ENCODE measurements around the gene DGKI.

DGKI gene

DNA sequence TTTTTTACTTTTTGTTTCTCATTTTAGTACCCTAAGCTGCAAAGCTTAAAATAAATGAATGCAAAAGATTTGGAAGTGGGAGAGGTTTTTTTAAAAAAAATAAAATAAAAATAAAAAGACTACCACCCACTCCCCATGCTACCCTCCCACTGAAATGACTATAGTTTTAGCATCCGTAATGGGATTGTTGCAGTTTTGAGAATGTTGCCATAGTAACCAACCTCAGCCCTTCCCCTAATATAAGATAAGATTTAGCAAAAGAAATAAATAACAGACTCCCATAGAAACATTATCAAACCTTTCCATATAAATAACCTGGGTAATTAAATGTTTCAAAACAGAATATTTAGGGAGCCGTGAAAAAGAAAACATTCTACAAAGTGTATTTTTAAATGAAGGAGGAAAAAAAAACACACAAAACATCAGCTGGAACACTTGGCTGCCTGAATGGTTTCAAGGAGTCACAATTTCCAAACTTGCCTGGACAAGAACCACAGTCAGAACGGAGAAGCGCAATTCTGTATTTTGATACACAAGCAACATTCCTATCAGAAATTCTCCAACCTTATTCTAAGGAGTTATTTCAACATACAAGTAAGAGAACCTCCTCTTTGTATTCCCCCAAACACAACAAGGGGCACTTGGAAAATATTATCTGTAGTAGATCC is 57.4 kb downstream of the DGKI start:
- no peak for DNase-seq (ENCODE audit: low read depth, low spot score)

DNA sequence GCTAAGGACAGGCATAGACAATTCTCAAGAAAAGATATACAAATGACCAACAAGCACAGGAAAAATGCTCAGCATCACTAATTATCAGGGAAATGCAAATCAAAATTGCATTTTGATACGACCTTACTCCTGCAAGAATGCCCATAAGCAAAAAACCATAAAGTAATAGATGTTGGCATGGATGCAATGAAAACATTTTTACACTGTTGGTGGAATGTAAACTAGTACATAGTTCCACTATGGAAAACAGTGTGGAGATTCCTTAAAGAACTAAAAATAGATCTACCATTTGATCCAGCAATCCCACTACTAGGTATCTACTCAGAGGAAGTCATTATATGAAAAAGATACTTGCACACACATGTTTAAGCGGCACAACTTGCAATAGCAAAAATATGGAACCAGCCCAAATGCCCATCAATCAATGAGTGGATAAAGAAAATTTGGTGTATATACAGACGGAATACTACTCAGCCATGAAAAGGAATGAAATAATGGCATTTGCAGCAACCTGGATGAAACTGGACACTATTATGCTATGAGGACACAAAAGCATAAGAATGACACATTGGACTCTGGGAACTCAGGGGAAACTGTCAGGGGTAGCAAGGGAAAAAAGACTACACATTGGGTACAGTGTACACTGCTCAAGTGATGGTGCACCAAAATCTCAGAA is 59.3 kb downstream of the DGKI start:
- no peak for DNase-seq (ENCODE audit: low read depth, low spot score)

DNA sequence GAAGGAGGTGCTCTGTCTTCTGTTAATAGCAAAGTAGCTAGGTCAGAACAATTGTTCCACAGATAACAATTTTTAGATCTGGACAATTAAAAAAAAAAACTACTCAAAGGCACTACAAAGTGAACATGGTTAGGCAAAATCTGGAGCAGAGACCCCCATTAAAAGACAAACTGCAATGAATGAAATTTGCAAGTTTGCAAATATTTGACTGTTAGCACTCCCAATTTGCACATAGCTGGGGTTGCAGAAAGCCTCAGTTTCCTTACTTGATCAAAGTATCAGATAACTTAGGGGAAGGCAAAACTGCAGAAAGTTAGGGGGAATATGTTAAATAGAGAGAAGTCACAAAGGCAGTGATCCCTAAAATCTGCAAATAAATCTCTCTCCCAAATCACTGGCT is 68.3 kb downstream of the DGKI start:
- DNase-seq (ENCODE audit: low read depth, low spot score), result no peak

DNA sequence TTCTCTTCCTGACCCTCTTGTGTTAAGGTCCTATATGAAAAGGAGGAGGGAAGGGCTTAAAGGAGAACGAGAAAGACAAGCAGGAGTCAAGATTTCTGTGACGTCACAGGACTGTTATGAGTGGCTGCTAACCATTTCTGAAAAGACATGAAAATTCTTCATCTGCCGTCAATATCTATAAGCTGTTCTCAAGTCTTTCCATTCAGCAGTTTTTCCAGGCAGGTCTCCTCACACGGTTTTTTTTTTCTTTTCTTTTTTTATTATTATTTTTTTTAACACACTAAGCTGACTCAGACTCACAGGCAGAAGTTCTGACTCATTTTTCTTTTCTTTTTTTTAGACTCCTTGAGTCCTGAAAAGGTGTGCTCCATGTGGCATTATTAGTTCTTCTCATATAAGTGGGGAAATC is 72.0 kb downstream of the DGKI start:
- no peak for DNase-seq (ENCODE audit: low read depth, low spot score)

DNA sequence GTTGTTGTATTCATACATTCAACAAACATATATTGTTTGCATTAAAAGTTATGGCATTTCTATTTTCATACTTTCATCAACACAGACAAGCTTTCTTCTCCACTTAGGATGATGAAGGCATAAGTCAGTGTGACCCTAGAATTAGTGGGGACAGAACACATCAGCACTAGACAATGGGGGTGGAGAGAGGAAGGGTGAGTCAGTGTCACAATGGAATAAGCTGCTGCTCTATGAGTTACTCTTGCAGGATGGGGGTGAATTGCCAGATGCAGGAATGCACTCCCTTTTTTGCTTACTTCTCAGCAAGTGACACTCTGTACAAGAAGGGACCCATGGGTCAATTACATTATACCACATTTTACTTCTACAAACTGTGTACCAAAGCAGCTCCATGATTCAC is 74.0 kb downstream of the DGKI start:
- DNase-seq (ENCODE audit: low read depth, low spot score), result no peak

DNA sequence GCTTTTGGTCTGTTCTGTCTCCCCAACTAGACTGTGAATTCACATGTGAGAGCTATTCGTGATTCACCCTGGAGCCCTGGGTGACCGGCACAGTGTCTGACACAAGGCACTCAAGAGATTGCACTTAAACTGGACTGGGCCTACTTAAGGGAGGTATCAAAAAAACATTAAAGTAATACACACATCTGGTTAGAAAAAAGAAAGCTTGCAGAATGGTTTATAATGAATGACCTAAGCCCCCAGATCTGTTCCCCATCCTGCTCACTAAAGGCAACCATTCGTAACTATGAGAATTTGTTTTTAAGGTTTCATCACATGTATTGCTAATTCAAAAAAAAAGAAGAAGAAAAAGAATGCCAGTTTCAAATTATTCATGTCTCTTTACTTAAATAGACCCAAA is 74.5 kb downstream of the DGKI start:
- DNase-seq (ENCODE audit: low read depth, low spot score), result no peak

DNA sequence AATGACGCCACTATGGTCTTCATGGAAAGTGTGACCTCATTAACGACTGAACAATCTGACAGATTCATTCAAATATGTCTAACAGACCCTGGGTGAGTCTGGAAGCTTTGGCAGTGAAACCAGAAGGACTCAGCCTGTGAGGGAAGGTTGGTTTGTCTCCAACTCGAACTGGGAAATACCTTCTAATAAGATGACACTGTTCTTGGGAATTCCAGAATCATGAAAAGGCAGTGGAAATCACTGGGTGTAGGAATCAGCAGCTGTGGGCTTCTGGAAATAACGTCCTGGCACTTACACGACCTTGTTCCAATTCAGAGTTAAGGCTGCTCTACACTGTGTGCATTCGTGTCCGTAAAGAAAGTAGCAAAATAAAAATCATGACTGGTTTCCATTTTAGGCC is 75.1 kb downstream of the DGKI start:
- no peak for DNase-seq (ENCODE audit: low read depth, low spot score)

DNA sequence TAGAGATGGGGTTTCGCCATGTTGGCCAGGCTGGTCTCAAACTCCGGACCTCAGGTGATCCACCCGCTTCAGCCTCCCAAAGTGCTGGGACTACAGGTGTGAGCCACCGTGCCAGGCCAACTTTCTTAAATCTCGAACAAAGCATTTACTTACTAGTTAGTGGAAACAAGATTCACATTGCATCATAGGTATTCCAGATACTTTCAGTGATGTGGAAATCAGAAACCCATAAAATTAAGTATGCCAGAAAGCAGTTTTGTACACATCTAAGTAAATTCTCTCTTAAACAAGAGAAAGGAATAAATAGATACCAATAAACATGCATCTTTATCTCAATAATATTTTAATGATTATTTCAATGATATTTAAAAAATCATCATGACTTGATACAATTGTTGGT is 75.5 kb downstream of the DGKI start:
- no peak for DNase-seq (ENCODE audit: low read depth, low spot score)

DNA sequence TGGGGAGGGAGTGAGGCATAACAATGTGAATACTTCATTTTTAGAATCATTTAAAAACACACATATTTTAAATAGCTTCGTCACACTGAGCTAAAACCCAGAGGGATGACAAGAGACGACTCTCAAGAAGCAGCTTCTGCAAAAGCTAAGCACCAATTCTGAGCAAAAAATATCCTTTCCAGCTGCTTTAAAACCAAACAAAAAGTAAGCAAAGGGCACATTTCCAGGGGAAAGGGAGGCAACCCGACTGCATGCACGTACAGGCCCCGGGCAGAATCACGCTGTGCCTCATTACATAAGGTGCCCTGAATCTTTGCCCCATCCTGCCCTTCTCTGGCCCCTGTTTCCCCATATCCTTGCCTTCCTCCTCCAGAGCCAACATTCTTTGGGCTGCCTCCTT is 78.4 kb downstream of the DGKI start:
- no peak for DNase-seq (ENCODE audit: low read depth, low spot score)

DNA sequence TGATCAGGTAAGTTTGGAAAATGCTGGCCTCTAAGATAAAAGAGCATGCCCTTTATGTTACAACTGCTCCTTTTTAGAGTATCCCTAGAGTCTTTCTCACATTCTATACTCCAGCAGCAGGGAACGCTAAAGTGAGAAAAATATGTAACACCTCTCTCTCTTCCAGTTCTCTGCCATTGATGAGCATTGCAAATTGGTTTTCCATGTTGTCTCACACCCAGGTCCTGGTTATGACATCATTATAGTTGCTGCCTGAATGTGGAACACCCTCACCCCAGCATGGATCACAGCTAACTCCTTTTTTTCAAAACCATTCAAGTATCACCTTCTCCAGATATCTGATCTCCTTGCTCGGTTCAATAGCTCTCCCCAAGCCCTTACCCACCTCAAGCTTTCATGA is 84.4 kb downstream of the DGKI start:
- no peak for DNase-seq (ENCODE audit: low read depth, low spot score)

DNA sequence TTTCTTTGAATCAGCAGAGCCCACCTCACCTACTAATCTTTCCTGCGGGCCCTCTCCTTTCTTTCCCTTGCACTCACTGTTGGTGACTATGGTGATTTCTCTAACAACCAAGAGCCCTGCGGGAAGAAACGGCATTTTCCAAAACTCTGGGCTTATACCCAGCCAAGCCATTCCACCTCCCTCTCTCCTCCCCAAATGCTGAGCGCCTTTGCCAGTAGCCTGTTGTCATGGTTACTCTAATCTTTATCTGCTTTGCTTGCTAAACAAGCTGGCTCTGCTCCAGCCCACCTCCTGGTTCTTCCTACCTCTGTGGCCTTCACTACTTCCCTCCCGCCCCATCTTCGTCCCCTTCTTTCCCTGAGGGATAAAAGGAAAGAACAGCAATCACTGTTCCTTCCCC is 86.7 kb downstream of the DGKI start:
- no peak for DNase-seq (ENCODE audit: low read depth, low spot score)

DNA sequence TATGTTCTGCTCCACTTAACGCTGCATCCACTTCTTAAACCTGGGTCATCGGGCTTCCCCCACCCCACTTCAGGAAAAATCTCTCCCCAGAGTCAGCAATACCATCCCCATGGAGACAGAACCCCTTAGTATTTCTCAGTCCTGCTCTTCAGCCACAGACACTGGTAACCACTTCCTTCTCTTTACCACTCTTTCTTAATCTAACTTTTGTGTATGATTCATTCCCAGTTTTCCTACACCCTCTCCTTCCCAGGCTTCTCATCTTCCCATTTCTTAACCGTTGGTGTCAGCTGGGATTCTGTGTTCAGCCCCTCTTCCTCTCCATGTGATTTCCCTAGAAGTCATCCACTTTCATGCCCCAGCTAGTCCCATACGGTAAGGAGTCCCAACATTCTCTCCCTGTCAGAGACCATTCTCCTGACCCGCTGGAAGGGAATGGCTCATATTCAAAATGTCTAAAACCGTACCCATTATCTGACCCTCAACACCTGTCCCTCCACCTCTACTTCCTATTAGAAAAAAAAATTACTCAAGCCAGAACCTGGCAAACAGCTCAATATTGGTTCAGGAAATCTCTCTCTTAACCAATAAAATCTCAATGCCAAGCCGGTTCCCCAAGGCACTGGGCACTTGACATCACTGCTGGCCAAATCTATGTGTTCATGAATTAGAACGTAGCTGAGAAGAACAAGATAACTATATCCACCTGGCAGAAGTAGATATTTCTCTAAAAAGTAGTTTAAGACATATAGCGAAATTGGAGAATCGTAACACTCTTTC is 89.4 kb downstream of the DGKI start:
- no peak for DNase-seq (ENCODE audit: low read depth, low spot score)

DNA sequence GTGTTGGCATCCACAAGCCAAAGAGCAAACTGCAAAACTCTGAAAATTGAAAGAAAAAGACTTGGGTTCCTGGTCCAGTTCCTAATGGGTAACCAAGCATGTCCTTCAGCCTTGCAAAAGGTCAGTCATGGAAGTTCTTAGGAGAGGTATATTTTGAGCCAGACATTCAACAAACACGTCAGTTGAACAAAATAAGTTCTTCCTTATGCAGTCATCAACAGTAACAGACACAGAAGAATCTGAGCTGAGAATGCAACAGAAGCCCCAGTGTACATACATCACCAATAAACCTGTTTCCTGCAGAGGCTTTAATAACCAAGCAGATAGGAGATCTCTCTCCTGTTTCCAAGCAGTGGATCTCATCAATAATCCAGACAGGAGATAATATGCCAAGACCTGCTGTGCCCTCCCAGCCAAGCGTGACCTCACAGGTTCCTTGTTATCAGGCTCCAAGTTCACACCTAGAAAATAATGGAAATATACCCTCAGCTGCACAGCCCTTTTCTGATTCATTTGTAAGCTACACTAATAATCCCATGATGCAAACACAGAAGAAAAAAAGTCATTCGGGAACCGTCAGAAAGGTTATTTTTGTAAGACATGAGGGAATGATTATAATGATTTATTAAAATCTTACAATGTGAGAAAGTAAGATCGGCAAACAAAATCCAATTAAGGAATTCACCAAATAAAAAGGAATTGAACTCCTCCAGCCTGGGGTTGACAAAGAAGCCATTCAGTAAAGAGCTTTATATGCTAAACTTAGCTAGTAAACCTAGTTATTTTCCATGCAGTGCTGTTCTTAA is 90.7 kb downstream of the DGKI start:
- no peak for DNase-seq (ENCODE audit: low read depth, low spot score)

DNA sequence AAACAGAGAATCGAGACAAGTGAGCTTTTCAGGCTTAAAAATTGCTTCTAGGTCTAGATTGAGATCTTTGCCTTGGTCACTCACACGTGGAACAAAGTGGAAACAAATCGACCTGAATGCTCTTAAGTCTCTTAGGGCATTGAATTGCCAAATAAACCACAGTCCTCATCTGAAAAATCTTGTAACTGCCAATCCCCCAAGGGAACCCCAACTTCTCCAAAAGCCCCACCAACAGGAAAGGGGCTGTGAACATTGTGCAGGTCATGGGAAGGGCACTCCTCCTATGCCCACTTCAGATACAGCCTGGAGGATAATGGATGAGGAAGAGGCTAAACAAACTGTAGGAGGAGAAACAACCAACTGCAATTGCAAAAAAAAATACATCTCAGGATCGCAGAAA is 91.3 kb downstream of the DGKI start:
- no peak for DNase-seq (ENCODE audit: low read depth, low spot score)

DNA sequence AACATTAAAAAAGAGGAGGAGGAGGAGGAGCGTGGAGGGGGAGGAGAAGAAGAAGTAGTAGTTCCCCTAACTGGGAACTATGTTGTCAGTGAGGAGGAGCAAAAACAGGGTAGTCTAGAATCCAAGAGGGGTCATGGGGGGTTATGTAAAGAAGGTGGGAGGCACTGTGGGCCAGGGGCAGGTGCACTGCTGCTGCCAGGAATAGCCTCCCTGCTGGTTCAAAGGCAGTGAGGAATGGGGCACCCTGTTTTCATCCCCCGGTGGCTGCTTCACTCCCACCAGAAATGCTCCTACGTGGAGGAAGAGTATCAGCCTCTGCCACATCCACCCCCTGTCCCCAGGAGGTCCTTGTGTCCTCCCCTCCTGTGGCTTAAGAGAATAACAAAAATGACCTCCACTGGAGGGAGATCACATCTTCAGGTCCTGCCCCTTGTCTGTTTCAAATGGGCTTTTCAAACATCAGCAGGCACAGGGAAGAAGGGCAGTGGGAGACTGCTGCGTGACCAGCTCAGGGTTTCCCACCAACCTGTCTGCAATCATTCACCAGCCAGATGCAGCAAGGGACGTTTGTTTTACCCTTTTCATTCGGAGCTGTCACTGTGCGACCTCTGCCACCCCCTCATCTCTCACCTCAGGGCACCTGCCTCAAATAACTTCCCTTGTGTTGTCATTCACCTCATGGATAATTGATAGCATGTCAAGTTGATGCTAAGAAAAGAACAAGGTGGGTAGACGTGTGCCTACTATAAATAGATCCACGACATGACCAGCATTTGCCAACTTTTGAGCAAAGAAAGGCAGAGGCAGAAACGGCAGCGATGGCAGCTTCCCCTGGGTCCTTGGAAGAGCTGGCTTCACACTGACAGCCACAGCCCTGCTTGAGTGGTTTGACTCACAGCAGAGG is 92.6 kb downstream of the DGKI start:
- no peak for DNase-seq (ENCODE audit: low read depth, low spot score)

DNA sequence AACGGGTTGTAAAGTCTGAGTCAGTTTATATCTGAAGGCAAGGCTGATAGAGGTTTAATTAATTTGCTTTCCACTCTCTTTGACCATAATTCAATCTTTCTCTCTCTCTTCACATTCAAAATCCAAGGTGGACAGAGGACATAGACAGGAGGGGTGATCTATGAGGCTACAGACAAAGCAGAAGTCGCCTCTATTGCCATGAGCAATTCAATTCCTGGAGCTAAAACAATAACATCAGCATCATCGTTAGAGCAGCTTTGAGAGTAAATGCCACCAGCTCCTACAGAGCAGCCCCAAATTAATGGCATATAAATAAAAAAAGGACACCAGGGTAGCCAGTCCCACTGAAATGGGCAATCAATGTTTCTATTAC is 93.2 kb downstream of the DGKI start:
- no peak for DNase-seq (ENCODE audit: low read depth, low spot score)

DNA sequence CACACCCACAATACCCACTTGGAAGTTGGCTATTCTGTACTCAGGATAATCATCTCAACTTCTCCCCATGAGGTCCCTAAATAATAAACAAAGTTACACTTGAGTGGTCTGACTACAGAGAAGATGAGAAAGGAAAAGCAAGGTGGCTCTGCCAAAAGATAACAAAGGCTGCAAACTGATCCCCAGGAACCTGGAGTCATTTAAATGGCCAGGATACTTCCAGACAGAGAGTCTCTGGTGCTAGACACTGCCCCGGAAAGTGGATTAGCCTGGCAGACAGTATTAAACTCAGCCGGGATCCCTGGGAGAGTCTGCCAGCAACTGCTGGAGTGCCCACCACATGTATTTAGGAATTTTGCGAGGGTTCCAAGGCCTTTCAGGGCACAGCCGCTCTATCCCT is 93.7 kb downstream of the DGKI start:
- no peak for DNase-seq (ENCODE audit: low read depth, low spot score)

DNA sequence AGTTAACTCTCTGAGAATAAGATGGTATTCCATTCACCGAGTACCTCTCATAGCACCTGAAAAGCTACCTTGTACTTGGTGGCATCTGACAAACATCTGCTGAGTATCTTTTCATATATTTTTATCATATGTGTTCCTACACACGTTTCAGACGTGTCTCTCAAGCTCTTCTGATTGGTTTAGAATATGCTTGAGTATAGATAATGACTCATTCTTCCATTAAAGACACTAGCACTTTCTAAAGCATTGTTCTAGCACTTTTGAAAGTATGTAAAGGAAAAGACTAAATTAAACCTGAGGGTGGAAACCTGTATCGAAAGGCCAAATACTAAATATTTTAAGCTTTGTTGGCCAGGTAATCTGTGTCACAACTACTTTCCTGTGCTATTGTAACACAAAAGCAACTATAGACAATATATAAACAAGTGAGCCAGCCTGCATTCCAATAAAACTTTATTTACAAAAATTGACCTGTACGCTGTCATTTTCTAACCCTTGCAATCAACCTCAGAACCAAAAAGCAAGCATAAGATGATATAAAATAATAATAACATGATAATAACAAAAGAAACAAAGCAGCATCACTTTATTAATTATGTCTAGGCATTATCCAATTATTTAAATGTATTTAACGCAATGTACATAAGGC is 95.3 kb downstream of the DGKI start:
- DNase-seq (ENCODE audit: low read depth, low spot score), result no peak

DNA sequence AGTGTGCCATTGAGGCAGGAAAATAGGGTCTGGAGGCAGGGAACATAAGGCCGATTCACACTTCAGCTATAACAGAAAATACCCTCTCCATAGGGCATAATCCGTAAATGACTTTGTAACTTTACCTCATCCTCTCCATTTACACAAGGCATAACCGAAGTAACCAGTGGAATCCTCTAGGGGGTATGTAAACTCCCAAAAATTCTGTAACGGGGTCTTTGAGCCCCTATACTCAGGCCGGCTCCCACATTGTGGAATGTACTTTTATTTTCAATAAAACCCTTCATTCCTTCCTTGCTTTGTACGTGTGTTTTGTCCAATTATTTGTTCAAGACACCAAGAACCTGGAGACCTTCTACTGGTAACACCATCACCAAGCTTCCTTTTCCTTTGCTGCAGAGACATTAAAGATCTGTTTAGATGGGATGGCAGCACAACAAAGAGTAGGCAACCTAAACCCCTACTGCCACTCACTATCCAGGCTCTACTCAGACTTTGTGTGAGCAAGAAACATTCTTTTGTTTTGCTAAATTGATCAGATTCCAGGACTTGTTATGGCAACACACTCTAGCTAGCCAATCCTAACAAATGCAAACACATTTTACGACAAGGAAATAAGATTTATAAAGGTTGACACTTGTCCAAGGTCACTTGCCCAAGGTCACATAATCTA is 99.3 kb downstream of the DGKI start:
- no peak for DNase-seq (ENCODE audit: low read depth, low spot score)

DNA sequence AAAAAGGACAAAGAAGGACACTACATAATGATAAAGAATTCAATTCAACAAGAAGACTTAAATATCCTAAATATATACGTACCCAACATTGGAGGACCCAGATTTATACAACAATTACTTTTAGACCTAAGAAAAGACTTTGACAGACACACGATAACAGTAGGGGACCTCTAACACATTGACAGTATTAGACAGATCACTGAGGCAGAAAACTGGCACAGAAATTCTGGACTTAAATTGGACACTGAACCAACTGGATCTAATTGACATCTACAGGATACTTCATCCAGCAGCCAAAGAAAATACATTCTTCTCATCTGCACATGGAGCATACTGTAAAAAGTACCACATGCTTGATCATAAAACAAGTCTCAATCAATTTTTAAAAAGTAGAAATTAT is 103.8 kb downstream of the DGKI start:
- DNase-seq (ENCODE audit: low read depth, low spot score), result no peak
